Endometrium (tissue), 2 donors: ENCODE data around the gene NKTR.

Experiments
- FAIRE-seq: peaks from 2 replicates; lab custom pipeline; 2012; peaks lifted over from hg19 to GRCh38; lab: Jason Lieb, UNC
- donor health status: control.
- donor health status: control.

Gene NKTR

DNA sequence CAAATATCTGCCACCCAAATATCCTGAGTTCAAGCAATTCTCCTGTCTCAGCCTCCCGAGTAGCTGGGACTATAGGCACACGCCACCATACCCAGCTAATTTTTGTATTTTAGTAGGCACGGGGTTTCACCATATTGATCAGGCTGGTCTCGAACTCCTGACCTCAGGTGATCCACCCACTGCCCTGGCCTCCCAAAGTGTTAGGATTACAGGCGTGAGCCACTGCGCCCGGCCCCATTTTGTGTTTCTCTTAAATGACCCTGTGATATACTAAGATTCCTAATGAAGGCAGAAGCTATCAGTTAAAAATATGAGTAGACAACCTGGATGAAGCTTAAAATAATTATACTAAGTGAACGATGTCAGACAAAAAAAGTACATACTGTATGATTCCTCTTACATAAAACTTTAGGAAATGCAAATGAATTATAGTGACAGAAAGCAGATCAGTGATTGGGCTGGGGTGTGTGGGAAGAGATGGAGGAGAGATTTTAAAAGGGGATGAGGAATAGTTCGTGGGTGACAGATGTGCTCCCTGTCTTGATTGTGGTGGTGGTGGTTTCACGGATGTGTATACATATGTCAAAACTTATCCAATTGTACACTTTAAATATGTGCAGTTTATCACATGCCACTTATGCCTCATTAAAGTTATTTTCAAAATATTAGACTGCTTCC, 81.0 kb downstream of the NKTR start:
- FAIRE-seq: no peak

DNA sequence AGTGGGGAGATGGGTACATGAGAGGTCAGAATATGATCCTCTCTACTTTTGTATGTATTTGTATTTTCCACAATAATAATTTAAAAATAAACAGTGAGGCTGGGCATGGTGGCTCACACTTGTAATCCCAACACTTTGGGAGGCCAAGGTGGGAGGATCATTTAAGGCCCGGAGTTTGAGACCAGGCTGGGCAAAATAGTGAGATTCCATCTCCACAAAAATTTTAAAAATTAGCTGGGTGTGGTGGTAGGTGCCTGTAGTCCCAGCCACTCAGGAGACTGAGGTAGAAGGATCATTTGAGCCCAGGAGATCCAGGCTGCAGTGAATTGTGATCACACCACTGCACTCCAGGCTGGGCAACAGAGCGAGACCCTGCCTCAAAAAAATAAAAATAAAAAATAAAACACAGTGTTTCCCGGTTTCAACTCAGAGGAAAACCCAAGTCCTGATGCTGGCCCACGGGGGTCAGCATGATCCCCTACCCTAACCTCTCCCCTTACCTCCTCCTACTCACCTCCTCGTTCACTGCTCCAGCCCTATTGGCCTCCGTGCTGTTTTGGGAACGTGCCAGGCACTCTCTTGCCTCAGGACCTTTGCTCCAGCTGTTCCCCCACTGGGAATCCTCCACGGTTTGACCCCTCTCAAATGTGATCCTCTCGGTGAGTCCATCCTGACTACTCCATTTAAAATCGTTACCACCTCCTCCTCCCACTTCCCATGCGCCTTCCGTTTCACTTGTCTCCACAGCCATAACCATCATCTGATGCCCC, 82.0 kb downstream of the NKTR start:
- FAIRE-seq: no peak

DNA sequence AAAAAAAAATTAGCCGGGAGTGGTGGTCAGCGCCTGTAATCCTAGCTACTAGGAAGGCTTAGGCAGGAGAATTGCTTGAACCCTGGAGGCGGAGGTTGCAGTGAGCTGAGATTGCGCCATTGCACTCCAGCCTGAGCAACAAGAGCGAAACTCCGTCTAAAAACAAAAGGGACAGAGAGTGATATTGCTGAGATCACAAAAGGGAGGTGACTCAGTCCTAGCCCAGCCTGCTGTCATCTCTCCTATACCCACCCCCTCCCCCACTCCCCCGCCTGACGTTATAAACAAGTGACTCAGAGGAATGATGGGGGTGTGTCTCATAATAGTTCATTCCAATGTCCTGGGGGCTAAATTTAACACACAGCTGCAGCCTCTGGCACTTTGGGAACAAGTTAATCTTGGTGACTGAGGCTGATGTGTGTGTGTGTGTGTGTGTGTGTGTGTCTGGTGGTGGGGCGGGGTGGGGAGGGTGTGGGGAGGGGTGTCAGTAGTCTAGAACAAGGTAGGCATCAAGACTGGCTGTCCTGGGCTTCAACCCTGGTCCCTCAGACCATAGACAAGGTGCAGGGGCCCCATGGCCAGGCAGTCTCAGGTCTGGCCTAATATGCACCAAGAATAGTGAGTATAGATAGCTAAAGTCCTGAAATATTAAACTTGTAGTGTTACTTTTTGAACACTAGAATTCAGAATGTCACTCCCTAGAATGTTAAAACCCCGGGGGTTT, 83.6 kb downstream of the NKTR start:
- FAIRE-seq: no peak

DNA sequence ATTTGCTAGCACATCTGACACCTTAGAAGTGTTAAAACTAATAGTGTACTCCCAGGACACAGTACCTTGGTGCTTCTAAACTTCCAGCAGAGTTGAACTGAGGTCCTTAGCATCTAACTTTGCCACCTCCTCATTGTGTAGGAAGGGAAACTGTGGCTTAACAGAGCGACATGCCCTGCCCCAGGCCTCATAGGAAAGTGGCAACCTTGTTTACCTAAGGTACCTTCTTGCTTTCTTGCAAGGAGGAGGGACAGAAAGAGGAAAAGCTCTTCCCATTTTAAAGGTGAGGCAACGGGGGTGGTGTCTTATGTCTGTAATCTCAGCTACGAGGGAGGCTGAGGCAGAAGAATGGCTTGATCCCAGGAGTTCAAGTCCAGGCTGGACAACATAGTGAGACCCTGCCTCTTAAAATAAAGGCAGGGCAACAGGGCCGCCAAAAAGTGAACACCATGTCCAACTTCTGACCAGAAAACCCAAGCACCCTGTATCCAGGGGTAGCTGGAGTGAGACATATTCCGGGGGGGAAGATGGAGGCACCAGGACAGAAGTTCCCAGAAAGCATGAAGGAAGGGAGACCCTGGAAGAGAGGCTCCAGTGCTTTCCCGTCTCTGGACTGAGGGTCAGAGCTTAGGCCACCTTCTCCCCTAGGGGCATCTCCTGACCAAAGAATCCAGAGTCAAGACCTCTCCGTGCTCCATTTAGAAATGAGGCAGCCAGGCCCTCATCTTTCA, 84.3 kb downstream of the NKTR start:
- FAIRE-seq: no peak

DNA sequence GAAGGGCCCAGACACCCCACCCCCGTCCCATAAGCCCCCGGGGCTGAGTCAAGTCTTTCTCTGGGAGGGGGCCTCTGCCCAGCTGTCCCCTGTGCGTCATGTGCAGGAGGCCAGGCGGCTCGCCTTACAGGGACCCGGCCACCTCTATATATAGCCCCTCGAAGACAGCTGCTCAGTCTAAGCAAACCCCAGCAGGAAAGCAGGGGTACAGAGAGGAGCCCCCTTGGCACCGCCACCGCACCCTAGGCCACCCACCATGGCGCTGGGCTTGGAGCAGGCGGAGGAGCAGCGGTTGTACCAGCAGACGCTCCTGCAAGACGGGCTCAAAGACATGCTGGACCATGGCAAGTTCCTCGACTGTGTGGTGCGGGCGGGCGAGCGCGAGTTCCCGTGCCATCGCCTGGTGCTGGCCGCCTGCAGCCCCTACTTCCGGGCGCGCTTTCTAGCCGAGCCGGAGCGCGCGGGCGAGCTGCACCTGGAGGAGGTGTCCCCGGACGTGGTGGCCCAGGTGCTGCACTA, 84.9 kb downstream of the NKTR start, which contains the start of gene KLHL40:
Gene KLHL40, plus strand, starts transcription at position 175 of the 519 bp plus-strand sequence. Its CDS starts 82 bp downstream, at position 257.
- no peak for FAIRE-seq

DNA sequence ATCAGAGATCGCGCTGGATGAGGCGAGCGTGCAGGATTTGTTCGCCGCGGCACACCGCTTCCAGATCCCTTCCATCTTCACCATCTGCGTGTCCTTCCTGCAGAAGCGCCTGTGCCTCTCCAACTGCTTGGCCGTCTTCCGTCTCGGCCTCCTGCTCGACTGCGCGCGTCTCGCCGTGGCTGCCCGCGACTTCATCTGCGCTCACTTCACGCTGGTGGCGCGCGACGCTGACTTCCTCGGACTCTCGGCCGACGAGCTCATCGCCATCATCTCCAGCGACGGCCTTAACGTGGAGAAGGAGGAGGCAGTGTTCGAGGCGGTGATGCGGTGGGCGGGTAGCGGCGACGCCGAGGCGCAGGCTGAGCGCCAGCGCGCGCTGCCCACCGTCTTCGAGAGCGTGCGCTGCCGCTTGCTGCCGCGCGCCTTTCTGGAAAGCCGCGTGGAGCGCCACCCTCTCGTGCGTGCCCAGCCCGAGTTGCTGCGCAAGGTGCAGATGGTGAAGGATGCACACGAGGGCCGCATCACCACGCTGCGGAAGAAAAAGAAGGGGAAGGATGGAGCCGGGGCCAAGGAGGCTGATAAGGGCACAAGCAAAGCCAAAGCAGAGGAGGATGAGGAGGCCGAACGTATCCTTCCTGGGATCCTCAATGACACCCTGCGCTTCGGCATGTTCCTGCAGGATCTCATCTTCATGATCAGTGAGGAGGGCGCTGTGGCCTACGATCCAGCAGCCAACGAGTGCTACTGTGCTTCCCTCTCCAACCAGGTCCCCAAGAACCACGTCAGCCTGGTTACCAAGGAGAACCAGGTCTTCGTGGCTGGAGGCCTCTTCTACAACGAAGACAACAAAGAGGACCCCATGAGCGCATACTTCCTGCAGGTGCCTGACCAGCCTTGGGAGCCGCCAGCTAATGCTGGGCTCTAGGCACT, 85.7 kb downstream of the NKTR start:
- no peak for FAIRE-seq

DNA sequence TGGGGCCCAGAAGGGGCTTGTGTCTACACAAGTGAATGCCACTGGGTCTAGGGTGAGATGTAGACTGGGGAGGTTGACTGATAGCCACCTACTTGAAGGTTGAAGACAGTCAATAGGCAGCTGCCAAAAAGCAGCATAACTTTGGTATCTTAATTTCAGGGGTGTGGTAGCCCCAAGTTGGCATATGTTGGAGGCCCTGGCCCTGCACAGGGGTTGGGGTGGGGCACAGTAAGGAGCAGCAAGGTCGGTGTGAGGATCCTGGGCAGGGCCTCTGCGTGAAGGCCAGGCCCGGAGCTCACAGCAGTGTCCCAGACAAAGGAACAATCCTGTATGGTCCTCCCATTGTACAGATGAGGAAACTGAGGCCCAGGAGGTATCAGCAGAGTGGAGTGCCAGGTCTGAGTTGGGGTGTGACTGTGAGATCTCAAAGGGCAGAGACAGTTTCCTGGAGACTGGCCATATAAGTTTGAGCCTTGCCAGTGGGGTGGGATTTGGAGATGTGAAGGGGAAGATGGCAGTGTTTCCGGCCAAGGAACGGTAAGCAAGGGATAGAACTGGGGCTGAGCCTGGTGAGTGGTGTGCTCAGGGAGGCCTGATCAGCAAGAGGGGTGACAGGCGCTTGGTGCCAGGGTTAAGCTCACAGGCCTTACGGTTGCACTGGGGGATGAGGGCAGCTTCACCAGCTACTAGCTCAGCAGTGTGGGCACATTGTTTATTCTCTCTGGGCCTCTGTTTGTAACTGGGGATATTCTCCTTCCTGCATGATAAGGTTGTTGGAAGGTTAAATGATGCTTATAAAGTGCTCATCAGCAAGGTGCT, 86.6 kb downstream of the NKTR start:
- FAIRE-seq: no peak

DNA sequence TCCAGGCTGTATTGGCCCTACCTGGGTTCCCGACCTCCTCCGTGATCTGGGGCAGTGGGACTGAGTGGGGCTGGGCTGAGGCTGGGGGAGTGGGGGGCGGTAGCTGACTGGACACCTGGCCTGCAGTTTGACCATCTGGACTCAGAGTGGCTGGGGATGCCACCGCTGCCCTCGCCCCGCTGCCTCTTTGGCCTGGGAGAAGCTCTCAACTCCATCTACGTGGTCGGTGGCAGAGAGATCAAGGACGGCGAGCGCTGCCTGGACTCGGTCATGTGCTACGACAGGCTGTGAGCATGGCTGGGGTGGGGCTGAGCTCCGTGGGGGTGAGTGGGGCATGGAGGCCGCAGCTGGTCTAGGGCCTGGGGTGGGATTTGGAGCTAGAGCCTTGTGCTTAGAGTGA, 87.5 kb downstream of the NKTR start:
- FAIRE-seq: no peak

DNA sequence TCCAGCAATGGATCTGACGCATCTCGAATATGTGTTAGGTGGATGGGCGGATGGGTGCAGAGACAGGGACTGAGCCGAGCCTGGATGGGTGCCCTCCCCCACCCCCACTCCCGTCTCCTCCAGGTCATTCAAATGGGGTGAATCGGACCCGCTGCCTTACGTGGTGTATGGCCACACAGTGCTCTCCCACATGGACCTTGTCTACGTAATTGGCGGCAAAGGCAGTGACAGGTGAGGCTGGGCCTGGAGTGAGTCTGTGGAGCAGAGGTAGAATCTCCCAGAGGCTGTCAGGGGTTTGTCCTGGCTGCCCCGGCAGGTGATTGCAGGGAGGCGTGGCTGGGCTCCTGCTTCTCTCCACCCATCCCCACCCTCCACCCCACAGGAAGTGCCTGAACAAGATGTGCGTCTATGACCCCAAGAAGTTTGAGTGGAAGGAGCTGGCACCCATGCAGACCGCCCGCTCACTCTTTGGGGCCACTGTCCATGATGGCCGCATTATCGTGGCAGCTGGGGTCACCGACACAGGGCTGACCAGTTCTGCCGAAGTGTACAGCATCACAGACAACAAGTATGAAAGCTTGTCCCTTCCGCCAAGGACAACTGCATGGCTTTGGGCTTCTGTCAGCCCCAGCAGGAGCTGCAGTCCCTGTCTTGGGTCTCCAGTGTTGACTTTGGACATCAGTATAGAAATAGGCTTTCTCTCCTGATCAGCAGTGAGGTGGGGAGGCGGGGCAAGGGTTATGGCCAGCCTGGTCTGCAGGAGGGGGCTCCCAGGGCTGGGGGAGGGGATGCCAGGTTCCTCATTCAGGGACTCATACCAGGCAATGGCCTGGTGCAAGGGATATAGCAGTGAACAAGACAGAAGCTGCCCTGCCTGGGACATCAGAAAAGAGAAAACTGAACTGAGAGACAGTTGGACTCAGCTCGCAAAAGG, 88.3 kb downstream of the NKTR start:
- no peak for FAIRE-seq

DNA sequence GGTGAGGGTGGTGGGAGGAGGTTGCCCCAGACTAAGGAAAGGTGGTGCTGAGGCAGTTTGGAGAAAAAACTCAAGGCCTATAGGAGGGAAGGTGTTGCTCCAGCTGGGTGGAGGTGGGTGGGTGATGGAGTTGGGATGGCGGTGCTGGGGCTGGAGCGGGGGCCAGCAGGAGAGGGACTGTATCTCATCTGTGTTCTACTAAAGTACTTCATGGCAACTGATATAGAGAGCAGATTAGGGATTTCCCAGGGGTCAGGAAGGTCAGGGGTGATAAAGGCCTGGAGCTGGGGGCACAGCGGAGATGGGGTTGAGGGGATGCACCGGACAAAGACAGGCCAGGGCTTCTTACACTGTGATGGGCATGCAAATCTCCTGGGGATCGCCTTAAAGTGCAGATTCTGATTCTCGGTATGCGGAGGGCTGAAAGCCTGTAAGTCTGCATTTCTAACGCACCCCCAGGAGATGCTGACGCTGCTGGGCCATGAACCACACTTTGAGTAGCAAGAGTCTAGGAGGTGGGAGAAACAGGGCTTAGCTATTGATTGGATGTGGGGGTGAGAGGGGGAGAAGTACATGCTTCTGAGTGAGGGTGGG, 89.0 kb downstream of the NKTR start:
- no peak for FAIRE-seq

DNA sequence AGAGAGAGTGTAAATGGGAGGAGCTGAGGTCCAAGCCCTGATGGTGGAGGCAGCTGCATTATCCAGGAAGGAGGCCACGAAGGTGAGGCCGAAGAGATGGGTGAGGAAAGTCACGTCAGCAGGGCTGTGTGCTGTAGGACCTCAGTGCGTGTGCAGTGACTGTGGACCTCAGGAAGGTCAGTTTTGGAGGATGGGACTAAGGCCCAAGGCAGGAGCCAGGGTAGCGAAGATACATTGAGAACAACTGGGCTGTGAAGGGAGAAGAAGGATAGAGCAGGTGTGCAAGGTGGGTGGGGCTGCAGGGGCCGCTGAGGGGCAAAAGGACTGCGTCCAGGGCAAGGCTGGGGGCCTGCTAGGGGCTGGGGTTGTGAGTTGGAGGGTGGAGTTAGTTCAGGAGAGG, 89.7 kb downstream of the NKTR start:
- no peak for FAIRE-seq

DNA sequence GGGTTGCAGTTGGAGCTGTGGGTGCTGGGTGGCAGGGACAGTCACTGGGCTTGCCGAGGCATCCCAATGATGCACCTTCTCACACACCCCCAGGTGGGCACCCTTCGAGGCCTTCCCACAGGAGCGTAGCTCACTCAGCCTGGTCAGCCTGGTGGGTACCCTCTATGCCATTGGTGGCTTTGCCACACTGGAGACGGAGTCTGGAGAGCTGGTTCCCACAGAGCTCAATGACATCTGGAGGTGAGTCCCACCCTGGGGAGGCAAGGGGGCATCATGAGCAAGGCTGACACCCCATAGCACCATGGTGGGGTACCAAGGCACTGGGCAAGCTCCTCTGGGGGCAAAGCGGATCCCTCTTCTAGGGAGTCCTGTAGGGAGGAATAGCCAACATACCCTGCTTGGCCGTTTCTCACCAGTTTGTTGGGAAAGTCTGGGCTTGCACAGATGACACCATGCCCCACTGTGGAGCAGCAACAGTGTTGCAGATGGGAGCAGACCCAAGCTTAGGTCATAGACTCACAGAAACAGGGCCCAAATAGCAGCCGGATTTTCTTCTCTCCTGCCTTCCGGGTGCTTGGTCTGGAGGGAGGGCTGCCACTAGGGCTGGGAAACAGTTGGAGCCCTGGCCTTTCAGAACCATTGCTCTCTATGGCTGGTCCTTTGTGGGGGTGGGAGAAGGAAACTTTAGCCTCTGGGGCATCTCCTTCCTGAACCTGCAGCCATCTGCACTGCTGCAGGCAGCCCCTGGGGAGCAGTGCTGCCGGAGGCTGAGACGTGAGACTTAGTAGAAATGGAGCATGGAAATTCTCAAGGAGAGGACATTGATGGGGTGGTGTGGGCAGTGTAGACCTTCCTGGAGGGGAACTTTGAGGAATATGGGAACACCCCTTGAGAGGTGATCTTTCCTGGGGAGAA, 90.5 kb downstream of the NKTR start:
- no peak for FAIRE-seq

DNA sequence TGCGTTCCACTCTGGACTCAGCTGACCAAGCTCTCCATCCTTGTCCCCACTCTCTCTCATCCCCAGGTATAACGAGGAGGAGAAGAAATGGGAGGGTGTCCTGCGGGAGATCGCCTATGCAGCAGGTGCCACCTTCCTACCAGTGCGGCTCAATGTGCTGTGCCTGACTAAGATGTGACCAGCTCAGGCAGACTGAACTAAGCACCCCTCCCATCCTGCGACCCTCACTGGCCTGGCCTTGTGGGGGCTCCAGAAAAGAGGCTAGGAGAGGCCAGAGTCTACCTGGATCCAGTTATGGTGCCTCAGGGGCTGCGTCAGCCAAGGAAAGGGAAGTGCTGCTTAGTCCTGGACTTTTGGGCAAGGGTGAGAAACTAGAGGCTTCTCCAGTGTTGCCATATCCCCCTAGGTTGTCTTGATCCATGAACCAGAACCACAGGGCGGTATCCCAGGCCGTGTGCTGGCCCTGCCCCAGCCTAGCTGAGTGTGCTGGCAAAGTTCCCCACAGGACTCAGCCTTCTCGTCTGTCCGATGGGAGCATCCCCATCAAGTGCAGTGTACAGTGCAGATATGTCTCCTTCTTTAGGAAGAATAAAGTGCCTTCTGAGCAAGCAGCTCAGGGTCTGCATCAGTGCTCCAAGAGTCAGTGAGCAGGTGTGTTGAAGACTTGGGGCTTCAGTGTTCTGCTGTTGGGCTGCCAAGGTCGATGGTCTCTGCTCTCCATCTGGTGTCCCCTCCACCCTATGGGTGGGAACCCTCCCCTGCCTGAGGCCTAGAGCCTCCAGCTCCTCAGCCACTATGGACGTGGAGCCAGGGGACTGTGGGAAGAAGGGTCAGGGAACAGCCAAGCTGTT, 91.6 kb downstream of the NKTR start:
- no peak for FAIRE-seq

DNA sequence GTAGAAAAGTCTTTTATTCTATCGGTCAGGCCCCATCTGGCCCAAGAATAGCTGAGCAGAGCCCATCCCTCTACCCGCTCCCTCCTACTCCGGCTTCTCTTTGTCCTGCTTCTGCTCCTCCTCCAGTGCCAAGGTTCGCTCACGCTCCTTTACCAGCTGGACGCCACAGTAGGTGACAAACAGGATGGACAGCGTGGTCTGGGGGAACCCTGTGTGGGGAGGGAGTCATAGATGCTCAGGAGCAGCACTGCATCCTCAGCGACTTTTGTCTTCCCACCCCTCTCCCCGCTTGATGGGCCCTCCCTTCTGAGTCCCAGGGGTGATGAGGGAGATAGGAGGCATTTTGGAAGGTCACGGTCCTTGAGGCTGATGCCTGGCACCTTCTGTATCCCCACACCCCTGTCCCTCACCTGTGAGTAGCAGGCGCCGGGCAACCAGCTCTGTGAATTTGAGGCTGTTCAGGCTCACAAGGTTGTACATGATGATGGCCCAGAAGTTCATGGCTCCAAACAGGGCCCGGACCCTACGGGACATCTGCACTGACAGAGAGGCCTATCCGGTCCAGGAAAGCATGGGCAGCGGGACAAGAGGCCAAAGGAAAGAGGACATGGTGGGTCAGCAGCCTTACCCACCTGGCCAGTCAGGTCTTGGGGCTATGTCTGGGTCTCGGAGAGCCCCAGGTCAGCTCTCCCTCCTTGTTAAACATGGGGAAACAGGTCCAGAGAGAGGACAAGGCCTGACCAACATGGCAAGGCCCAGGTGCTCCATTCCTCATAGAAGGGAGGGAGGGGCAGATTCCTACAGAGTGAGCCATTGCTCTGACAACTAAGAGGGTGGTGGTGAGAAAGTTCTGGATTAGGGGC, 92.4 kb downstream of the NKTR start:
- FAIRE-seq: no peak

DNA sequence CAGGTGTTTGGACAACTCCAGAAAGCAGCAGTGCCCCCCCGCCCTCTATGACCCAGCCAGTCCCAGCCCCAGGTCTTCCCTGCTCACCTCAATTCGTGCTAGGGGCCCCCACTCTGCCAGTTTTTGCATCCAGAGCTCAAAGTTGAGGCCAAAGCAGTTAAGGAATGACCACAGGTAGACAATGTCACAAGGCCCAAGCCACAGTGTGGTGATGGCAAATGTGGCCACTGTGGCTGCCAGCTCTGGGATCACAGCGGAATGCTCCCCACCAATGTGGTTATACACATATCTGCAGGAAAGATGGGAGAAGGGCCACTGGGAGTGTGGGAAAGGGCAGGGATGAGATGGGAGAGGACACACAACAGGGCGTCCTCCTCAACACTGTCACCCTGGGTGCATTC, 93.0 kb downstream of the NKTR start:
- no peak for FAIRE-seq

DNA sequence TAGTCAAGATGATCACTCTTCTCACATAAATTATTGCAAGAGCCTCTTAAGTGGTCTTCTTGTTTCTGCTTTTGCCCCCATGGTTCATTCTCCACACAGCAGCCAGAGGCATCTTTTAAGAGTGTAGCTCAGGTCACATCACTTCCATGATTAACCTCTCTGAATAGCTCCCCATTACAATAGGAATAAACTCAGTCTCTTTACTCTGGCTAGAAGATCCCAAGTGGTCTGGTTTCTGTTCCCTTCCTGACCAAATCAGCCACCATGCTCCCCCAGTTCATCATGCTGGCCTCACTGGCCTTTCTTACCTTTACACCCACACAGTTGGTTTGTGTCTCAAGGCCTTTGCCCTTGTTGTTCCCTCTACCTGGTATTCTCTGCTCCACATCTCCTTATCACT, 93.9 kb downstream of the NKTR start:
- FAIRE-seq: no peak
